Measurements from ENCODE around the gene IL2RA.
"Not testable (repeated sequence)": the region's sequence is repeated elsewhere in the genome, so short reads cannot be mapped to it uniquely, and the experiment has no call there.

The IL2RA gene

GRCh38 chr10:6044751-6045313 lies 17.3 kb downstream of the IL2RA start:
- no peak overlapping the region for H3K27ac ChIP-seq
- TF ChIP-seq, protein P1, sequence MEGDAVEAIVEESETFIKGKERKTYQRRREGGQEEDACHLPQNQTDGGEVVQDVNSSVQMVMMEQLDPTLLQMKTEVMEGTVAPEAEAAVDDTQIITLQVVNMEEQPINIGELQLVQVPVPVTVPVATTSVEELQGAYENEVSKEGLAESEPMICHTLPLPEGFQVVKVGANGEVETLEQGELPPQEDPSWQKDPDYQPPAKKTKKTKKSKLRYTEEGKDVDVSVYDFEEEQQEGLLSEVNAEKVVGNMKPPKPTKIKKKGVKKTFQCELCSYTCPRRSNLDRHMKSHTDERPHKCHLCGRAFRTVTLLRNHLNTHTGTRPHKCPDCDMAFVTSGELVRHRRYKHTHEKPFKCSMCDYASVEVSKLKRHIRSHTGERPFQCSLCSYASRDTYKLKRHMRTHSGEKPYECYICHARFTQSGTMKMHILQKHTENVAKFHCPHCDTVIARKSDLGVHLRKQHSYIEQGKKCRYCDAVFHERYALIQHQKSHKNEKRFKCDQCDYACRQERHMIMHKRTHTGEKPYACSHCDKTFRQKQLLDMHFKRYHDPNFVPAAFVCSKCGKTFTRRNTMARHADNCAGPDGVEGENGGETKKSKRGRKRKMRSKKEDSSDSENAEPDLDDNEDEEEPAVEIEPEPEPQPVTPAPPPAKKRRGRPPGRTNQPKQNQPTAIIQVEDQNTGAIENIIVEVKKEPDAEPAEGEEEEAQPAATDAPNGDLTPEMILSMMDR (conservative IDR thresholded peaks at IDR 0.05): no peak
- no peak for TF ChIP-seq ZFX (IDR thresholded peaks at IDR 0.05)

DNA sequence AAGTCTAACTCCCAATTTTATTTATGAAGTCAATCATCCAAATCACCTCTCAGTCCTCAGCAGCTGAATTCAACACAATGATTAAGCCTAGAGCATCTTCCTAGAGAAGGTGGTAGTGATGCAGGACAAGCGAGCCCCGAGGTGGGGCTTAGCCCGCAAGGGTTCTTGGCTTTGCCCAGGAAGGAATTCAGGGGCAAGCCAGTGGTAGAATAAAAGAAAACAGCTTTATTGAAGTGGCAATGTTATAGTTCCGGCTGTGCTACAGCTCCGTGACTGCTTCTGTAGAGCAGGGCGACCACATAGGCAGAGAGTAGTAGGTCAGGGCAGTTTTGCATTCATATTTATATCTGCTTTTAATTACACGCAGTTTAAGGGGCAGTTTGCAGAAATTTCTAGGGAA lies 18.1 kb downstream of the IL2RA start:
- no peak overlapping the region for H3K27ac ChIP-seq
- 0 out of 2 replicates have a peak, but pooled peaks have one; percentile 9 for TF ChIP-seq ZFX (IDR thresholded peaks at IDR 0.05)
- TF ChIP-seq, protein P1 (conservative IDR thresholded peaks at IDR 0.05): no peak

DNA sequence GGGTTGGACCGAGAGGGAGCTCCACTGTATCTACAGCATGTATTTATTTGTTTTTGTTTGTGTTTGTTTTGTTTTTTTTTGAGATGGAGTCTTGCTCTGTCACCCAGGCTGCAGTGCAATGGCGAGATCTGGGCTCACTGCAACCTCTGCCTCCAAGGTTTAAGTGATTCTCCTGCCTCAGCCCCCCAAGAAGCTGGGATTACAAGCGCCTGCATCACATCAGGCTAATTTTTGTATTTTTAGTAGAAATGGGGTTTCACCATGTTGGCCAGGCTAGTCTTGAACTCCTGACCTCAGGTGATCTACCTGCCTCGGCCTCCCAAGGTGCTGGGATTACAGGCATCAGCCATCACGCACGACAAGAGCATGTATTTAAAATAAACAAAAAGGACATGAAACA lies 18.8 kb downstream of the IL2RA start:
- H3K27ac ChIP-seq: not testable (repeated sequence)

DNA sequence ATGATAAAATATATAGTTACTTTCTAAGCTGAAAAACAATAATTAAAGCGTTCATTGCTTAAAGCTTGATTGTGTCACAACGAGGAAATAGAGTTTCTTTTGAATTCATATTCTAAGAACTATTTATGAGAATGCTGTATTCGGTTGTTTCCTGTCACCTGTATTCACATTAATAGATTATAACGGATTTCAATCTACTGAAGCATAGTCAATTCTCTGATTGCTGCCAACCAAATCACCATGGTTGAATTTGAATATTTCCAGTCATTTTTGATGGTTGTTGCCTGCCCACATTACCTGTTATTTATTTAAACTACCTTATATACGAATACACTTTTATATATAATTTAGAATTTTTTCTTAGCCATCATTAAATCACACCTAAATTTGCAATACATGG lies 22.0 kb downstream of the IL2RA start:
- TF ChIP-seq ZFX (IDR thresholded peaks at IDR 0.05): no peak
- TF ChIP-seq, protein P1 (conservative IDR thresholded peaks at IDR 0.05): no peak
- H3K27ac ChIP-seq: no peak overlapping the region

- H3K27ac ChIP-seq: no peak overlapping the region
- no peak for TF ChIP-seq ZFX (IDR thresholded peaks at IDR 0.05)
- TF ChIP-seq, protein P1 (conservative IDR thresholded peaks at IDR 0.05): no peak
Observed at GRCh38 chr10:6039711-6040110, 22.5 kb downstream of the IL2RA start.

- no peak for TF ChIP-seq ZFX (IDR thresholded peaks at IDR 0.05)
- TF ChIP-seq, protein P1 (conservative IDR thresholded peaks at IDR 0.05): no peak
- H3K27ac ChIP-seq: no peak overlapping the region
Observed at GRCh38 chr10:6038071-6038631, 24.0 kb downstream of the IL2RA start.

- no peak overlapping the region for H3K27ac ChIP-seq
- no peak for TF ChIP-seq ZFX (IDR thresholded peaks at IDR 0.05)
- TF ChIP-seq, protein P1 (conservative IDR thresholded peaks at IDR 0.05): no peak
Observed at GRCh38 chr10:6037422-6037821, 24.7 kb downstream of the IL2RA start.

GRCh38 chr10:6036861-6037321 lies 25.3 kb downstream of the IL2RA start:
- TF ChIP-seq, protein P1 (conservative IDR thresholded peaks at IDR 0.05): no peak
- TF ChIP-seq ZFX (IDR thresholded peaks at IDR 0.05): no peak
- no peak overlapping the region for H3K27ac ChIP-seq

All from C4-2B (cell line).